Erythroblast (primary cell): Measurements from ENCODE around the gene CDH15.

Source experiments
- DNase-seq, 2 experiments: peaks; one replicate each; lab custom pipeline; 2025; lab: John Stamatoyannopoulos, UW
- GATA1 ChIP-seq: IDR thresholded peaks from 2 replicates; pipeline ENCODE4 v1.6.1; 2011; ENCODE audit warnings: low read depth, mild to moderate bottlenecking, control low read depth, low read length, moderate library complexity
- POLR2A ChIP-seq: IDR thresholded peaks from 2 replicates; pipeline ENCODE4 v1.6.1; 2011; ENCODE audit warnings: mild to moderate bottlenecking, low read length

The CDH15 gene

DNA sequence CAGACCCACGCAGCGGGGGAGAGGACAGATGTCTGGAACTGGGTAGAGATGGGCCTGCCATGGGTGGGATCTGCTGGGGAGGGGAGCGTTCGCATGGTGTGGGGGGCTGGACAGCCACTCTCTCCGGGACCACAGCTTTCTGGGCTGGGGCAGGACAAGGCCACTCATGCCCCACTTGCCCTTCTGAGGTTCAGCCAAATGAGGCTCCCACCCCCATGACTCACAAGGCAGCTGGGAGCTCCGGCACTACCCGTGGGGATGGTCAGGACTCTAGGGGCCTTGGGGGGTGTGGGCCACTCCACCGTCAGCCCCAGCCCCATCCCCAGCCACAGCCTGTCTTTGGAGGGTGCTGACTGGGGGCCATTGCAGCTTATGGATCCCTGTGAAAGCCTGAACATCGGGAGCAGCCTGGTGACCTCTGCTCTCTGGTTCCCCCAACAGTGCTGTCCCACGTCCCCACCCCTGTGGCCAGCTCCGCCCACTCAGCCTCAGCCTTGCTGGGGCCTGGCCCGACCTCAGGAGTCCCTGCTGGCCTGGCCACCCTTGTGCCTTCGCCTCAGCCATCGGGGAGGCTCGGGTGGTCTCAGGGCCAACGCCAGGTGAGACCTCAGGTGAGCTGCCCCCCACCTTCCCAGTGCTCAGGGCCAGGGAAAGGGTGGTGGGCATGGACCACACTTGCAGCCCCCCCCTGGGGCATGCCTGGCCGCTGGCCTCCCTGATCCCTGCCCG, 4.7 kb upstream of the CDH15 start:
- no peak for TF ChIP-seq POLR2A
- no peak for TF ChIP-seq GATA1
- DNase-seq, result no peak

DNA sequence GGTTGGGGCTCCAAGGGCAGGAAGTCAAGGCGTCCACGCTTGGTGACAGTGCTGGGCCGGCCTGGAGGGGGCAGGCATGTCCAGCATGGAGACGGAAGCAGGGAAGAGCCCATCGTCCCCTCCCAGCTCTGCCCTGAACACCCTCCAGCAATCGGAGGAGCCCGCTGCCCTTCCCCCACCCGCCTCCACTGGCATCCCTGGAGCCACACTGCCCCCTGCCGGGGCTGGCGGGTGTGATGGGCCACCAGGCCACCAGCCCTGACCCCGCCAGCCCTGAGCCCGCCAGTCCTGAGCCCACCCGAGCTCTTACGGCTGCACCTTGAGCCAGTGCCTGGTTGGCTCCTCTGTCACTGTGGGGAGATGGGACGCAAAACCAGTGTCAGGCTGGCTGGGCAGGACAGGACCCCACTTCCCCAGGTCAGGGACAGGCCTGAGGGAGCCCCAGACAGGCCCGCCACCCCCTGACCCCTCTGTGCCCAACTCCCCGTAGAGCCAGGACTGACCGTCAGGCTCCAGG, 4.1 kb upstream of the CDH15 start:
- TF ChIP-seq POLR2A (no peak), GATA1 (no peak)
- DNase-seq, result peak; percentile 80 to 89

DNA sequence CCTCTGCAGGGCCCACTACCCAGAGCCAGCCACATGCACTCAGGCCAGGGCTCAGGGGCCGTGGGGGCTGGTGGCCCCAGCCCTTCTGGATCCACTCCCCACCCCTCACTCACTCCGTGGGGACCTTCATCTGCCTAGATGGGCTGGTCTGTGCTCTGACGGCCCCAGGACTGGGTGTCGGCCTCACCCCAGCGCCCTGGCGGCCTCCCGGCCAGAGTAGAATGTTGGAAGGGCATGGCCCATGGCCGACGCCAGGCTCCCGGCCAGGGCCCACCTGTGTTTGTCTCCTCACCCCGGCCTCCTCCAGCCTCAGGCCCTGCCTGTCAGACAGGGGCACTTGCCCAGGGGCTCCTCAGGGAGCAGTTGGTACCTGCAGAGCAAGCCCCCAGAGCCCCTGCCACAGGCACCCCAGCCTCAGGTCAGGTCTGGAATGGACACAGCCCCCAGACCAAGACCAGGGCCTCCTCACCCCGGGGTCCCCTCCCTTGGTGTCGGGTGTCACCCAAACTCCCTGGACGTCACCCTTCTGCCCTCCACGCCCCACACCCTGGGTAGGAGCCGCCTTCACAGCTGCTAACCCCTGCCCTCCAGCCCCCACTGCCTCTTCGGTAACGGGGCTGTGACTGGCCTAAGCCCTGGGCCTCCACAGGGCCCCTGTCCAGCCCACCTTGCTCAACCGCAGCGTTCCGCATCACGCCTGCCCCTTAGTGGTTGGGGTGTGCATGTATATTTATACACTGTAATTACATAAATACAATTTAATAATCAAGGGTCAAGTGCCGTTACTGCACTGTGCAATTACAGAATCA, 3.0 kb upstream of the CDH15 start:
- no peak for DNase-seq
- TF ChIP-seq POLR2A (no peak), GATA1 (no peak)

DNA sequence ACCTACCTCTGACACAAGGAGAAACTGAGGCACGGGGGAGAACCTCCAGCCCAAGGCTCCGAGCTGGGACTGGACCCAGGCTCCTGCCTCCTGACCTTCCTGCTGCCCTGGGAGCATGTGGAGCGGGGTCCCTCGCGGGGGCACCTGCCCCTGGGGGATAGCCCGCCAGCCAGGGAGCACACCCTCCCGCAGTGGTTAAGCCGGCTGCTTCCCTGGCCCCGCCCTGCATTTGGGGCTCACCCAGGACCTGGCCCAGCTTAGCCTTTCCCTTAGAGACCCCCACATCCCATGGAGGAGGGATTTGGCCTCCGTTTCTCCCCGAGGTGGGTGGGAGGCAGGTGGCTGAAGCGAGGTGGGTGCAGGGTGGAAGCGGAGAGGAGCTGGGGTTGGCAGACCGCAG, 1.8 kb upstream of the CDH15 start:
- no peak for DNase-seq
- TF ChIP-seq GATA1 (no peak), POLR2A (no peak)

DNA sequence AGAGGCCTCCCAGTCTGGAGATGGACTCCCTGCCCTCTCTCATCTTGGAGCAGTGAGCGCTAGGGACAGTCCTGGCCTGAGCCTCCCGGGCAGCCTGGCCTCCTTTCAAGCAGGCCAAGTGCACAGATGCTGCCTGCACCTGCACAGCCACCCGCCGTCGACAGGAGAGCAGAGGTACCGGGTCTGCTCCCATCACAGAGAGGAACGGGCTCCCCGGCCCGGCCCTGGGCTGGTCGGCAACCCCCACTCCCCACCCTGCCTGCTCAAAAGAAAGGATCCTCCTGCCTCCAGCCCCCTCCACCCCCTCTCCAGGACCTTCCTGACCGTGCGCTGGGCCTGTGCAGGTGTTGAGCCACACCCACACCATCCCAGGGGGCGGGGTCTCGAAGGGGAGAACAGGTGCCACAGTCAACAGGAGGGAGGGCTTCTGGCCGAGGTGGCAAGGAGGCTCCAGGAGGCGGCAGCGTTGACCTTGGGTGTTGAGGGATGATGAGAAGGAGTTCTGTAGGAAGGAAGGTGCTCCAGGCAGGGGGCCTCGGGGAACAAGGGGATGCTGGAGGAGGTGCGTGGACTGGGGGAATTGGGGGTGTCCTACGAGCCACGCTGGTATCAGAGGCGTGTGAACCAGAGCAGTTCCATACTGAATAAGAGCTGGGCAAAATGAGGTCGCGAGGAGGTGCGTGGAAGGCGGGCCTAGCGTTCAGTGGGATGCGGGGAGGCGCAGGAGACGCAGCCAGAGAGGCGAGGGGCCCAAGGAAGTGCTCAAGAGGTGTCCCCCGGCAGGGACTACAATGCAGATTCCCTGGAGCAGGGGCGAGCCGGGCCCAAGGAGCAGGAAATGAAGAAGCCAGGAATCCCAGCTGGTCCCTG, 967 bp upstream of the CDH15 start:
- DNase-seq, result no peak
- TF ChIP-seq POLR2A, result no peak

DNA sequence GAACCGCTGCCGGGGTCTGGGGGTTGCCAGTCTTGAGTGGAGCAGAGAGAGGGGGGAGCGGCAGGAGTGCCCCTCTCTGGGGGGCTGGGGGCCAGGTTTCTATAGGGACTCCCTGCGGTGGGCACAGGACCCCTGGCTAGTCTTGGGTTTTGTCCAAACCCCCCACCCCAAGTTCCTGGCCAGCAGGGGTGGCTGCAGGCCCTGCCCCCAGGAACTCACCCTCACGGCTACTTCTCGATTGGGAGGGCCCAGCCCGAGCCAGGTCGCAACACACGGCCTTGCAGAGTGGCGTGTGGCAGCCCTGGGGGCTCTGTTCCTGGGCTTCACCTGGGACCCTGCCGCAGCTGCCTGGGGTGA, 601 bp downstream of the CDH15 start:
- TF ChIP-seq GATA1 (no peak), POLR2A (no peak)
- DNase-seq, result no peak

DNA sequence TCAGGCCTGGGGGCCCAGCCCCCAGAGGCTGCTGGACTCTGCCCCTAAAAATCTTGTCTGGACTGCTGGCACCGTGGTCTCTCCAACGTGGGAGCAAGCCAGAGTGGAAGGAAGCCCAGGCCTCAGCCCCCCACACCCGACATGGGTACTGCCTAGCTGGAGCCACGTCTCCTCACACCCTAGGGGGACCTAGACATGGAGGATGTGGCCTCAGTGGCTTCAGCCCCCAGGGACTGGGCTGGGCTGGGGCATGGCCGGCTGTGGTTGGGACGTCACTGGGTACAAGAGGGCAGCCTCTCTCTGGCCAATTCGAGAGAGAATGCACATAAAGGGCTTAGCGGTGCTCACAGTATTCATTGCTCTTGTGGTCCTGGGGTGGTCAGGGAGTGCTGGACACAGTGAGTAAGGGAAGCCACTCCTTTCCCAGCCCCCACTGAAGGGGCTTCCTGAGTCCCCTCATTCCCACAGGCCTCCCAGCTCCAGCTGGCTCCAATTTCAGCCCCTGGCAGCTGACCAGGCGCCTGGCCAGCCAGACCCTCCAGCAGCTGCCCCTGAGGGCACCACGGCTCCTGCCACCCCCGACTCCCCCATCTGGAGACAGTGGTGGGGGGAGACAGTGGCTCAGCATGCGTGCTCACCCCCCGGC, 1.1 kb downstream of the CDH15 start:
- TF ChIP-seq GATA1, result no peak
- TF ChIP-seq POLR2A, result no peak
- DNase-seq, result no peak

DNA sequence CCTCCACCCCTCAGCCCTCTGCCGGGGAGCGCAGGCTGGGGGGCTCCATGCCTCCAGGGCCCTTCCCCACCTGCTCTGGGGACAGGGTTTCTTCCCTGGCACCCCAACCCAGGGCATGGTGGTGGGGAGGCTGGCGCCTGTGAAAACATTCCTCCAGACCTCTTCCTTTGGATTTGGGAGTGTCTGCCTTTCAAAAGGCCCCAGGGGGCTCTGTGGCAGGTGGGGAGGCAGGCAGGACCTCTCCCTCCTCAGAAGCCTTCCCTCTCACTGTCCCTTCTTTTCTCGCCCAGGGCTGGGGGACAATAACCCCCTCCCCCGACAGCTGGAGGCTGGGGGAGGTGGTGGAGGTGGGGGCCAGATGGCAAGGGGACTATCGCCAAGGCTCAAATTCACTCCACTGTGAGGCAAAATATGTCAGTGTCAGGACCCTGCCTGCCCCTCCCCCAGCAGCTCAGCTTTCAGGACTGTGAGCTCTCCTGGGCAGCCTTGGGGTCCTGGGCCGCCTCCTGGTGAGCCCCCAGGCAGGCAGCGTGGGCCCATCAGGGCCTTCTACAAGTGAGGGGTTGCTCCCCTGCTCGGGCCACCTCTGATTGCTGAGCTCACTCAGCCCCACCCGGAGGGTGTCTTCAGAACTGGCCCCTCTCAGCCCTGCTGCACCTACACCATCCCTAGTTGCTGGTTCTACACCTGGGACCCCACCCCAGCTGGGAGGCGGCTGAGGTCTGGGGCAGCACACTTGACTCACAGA, 1.8 kb downstream of the CDH15 start:
- TF ChIP-seq POLR2A, result no peak
- TF ChIP-seq GATA1, result no peak
- DNase-seq, result no peak

GRCh38 chr16:89174055-89174827, 2.7 kb downstream of the CDH15 start:
- DNase-seq, result no peak
- no peak for TF ChIP-seq GATA1

- TF ChIP-seq POLR2A (no peak), GATA1 (no peak)
- DNase-seq, result no peak
These were observed 3.3 kb downstream of the CDH15 start for GRCh38 chr16:89174877-89175276.

DNA sequence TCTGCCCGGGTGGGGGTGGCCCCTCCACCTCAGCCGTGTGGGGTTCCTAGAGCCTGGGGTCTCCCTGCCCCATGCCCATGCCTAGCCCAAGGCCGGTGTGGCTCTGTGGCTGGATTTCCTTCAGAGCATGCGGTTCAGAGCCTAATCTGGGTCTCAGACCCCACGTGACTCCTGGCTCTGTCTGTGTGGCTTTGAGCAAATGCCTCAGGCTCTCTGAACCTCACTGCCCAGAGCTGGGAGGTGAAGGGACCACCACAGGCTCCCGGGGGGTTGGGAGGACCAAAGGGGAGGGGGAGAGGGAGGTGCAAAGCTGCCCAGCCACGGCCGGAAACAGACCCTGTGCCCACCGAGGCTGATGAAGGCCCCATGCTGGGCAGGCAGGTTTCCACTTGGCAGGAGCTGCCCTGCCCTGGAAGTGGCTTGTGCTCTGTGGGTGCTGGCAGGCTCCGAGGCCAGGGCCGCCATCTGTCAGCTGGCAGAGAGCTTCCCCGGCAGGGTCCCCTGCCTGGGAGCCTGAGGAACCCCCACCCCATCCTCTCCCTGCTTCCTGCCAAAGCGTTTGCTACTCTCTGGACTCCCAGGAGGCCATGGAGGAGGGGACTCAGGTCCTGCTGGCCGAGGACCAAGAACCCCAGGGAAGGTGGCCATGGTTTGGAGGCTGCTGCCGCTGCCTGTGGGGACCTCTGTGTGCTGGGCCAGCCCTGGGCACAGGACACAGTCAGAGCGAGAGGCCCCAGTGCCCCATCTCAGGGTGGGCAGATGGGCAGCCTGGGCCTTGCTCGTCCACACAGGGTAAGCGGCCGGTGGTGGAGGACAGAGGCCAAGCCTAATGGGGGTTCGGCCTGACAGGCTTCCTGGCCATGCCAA, 4.0 kb downstream of the CDH15 start:
- no peak for TF ChIP-seq GATA1
- DNase-seq, result no peak
